ENCODE data around the gene NFATC3.
"Not testable (repeated sequence)": the region's sequence is repeated elsewhere in the genome, so short reads cannot be mapped to it uniquely, and the experiment has no call there.

Gene NFATC3

GRCh38 chr16:68131813-68132706 is 46.9 kb downstream of the NFATC3 start:
- TF ChIP-seq ARNT (IDR thresholded peaks at IDR 0.05) (no peak), TARDBP (IDR thresholded peaks at IDR 0.05) (no peak), L3MBTL2 (conservative IDR thresholded peaks at IDR 0.05) (no peak), LEF1 (IDR thresholded peaks at IDR 0.05; ENCODE audit: borderline replicate concordance) (no peak)
- ChIA-PET CTCF (no interaction called here), POLR2A (no interaction called here)
- DNase-seq (ENCODE audit: extremely low spot score) = no peak

GRCh38 chr16:68133000-68133399 is 47.8 kb downstream of the NFATC3 start:
- CTCF ChIA-PET = interaction anchor here (0.5 kb wide), 1 partner anchor 316 kb away, joined by 3 read pairs; no protein-coding TSS in a partner anchor
- POLR2A ChIA-PET = not testable (repeated sequence)

GRCh38 chr16:68134644-68135043 is 49.5 kb downstream of the NFATC3 start:
- TF ChIP-seq SUZ12 (IDR thresholded peaks at IDR 0.05) (no peak), ZNF384 (IDR thresholded peaks at IDR 0.05) (no peak), NFRKB (IDR thresholded peaks at IDR 0.05) (no peak), L3MBTL2 (conservative IDR thresholded peaks at IDR 0.05) (no peak), HDGF (IDR thresholded peaks at IDR 0.05; ENCODE audit: borderline replicate concordance) (no peak), FOXA1 (IDR thresholded peaks at IDR 0.05) (no peak), BHLHE40 (IDR thresholded peaks at IDR 0.05; ENCODE audit: borderline replicate concordance) (no peak), ARNT (IDR thresholded peaks at IDR 0.05) (no peak), ELF4 (IDR thresholded peaks at IDR 0.05) (no peak), TARDBP (IDR thresholded peaks at IDR 0.05) (no peak), SP1 (IDR thresholded peaks at IDR 0.05) (no peak), FOXK2 (IDR thresholded peaks at IDR 0.05) (no peak), CTBP1 (IDR thresholded peaks at IDR 0.05; ENCODE audit: borderline replicate concordance) (no peak), FOXM1 (IDR thresholded peaks at IDR 0.05; ENCODE audit: borderline replicate concordance) (no peak)
- ChIA-PET CTCF (no interaction called here), POLR2A (no interaction called here)
- DNase-seq (ENCODE audit: extremely low spot score) = no peak

More at GRCh38 chr16:68133000-68133399, 47.8 kb downstream of the NFATC3 start:
- DNase-seq (ENCODE audit: extremely low spot score) = not testable (repeated sequence)

- TF ChIP-seq L3MBTL2 (conservative IDR thresholded peaks at IDR 0.05) (no peak), SP1 (IDR thresholded peaks at IDR 0.05) (no peak), FOXM1 (IDR thresholded peaks at IDR 0.05; ENCODE audit: borderline replicate concordance) (no peak), BHLHE40 (IDR thresholded peaks at IDR 0.05; ENCODE audit: borderline replicate concordance) (no peak)
- POLR2A ChIA-PET = interaction anchor here (1.1 kb wide), 1 partner anchor 52 kb away, joined by 3 read pairs; no protein-coding TSS in a partner anchor
Observed at GRCh38 chr16:68136515-68136914, 51.3 kb downstream of the NFATC3 start.

GRCh38 chr16:68144008-68144407 is 58.8 kb downstream of the NFATC3 start:
- TF ChIP-seq CTBP1 (IDR thresholded peaks at IDR 0.05; ENCODE audit: borderline replicate concordance) (no peak), ARNT (IDR thresholded peaks at IDR 0.05) (no peak), HDGF (IDR thresholded peaks at IDR 0.05; ENCODE audit: borderline replicate concordance) (no peak), L3MBTL2 (conservative IDR thresholded peaks at IDR 0.05) (no peak), FOXA1 (IDR thresholded peaks at IDR 0.05) (no peak), NFRKB (IDR thresholded peaks at IDR 0.05) (no peak), FOXK2 (IDR thresholded peaks at IDR 0.05) (no peak), ELF4 (IDR thresholded peaks at IDR 0.05) (no peak), SUZ12 (IDR thresholded peaks at IDR 0.05) (no peak), BHLHE40 (IDR thresholded peaks at IDR 0.05; ENCODE audit: borderline replicate concordance) (no peak), SP1 (IDR thresholded peaks at IDR 0.05) (no peak), TARDBP (IDR thresholded peaks at IDR 0.05) (no peak), PKNOX1 (IDR thresholded peaks at IDR 0.05) (no peak), FOXM1 (IDR thresholded peaks at IDR 0.05; ENCODE audit: borderline replicate concordance) (no peak), ZNF384 (IDR thresholded peaks at IDR 0.05) (no peak), LEF1 (IDR thresholded peaks at IDR 0.05; ENCODE audit: borderline replicate concordance) (no peak)
- ChIA-PET POLR2A (interaction anchor here (0.6 kb wide), 1 partner anchor 108 kb away, joined by 4 read pairs; no protein-coding TSS in a partner anchor), CTCF (no interaction called here)
- no peak for DNase-seq (ENCODE audit: extremely low spot score)

More at GRCh38 chr16:68136515-68136914, 51.3 kb downstream of the NFATC3 start:
- no peak for DNase-seq (ENCODE audit: extremely low spot score)
- CTCF ChIA-PET = no interaction called here

GRCh38 chr16:68146585-68146984 is 61.4 kb downstream of the NFATC3 start:
- DNase-seq (ENCODE audit: extremely low spot score) = peak; percentile 15
- TF ChIP-seq ARNT (IDR thresholded peaks at IDR 0.05) (no peak), ELF4 (IDR thresholded peaks at IDR 0.05) (no peak), FOXA1 (IDR thresholded peaks at IDR 0.05) (no peak), CTBP1 (IDR thresholded peaks at IDR 0.05; ENCODE audit: borderline replicate concordance) (no peak), NFRKB (IDR thresholded peaks at IDR 0.05) (no peak), LEF1 (IDR thresholded peaks at IDR 0.05; ENCODE audit: borderline replicate concordance) (no peak), PKNOX1 (IDR thresholded peaks at IDR 0.05) (no peak), SUZ12 (IDR thresholded peaks at IDR 0.05) (no peak), TARDBP (IDR thresholded peaks at IDR 0.05) (no peak), FOXK2 (IDR thresholded peaks at IDR 0.05) (no peak), ZNF384 (IDR thresholded peaks at IDR 0.05) (no peak), L3MBTL2 (conservative IDR thresholded peaks at IDR 0.05) (no peak), FOXM1 (IDR thresholded peaks at IDR 0.05; ENCODE audit: borderline replicate concordance) (no peak), SP1 (IDR thresholded peaks at IDR 0.05) (no peak), HDGF (IDR thresholded peaks at IDR 0.05; ENCODE audit: borderline replicate concordance) (no peak), BHLHE40 (IDR thresholded peaks at IDR 0.05; ENCODE audit: borderline replicate concordance) (no peak)
- CTCF ChIA-PET = interaction anchor here (0.6 kb wide), 1 partner anchor 340 kb away, joined by 4 read pairs; no protein-coding TSS in a partner anchor
- POLR2A ChIA-PET = no interaction called here

All from HEK293T (cell line).